ENCODE measurements around the gene DUOXA1.

- TF ChIP-seq POLR2A (conservative IDR thresholded peaks at IDR 0.05), result no peak
- TF ChIP-seq RBFOX2 (IDR thresholded peaks at IDR 0.05; ENCODE audit: low read depth, low read length), result no peak
- TF ChIP-seq ZNF584 (CRISPR knock-in tag; IDR thresholded peaks at IDR 0.05; ENCODE audit: low read depth), result no peak
- no peak for TF ChIP-seq ZNF75A (CRISPR knock-in tag; IDR thresholded peaks at IDR 0.05)
- no peak for TF ChIP-seq HDAC6 (IDR thresholded peaks at IDR 0.05; ENCODE audit: low read depth, low read length)
- peak; percentile 100 for TF ChIP-seq CTCF (IDR thresholded peaks at IDR 0.05 in 2 of 3, conservative IDR thresholded peaks at IDR 0.05 in 1 of 3; ENCODE audit: insufficient read depth in 2 of 3, low read depth in 1 of 3, low read length in 3 of 3)
- no peak for TF ChIP-seq E2F5 (CRISPR knock-in tag; IDR thresholded peaks at IDR 0.05)
- TF ChIP-seq ZBTB7A (IDR thresholded peaks at IDR 0.05; ENCODE audit: borderline replicate concordance, control insufficient read depth, low read depth, low read length), result peak; percentile 50; the same call in 1 of the 2 replicates
- no peak for TF ChIP-seq RBM14 (IDR thresholded peaks at IDR 0.05; ENCODE audit: borderline replicate concordance, insufficient read depth, low read depth, low read length)
- TF ChIP-seq NFYB (IDR thresholded peaks at IDR 0.05; ENCODE audit: extremely low read depth, insufficient read length), result no peak
- TF ChIP-seq POLR2AphosphoS5 (IDR thresholded peaks at IDR 0.05; ENCODE audit: control insufficient read depth, insufficient read depth, low read depth, low read length), result no peak
Observed at GRCh38 chr15:45118131-45118588, 11.5 kb downstream of the DUOXA1 start.
